Activated gamma-delta T cell treated with anti-CD3 and anti-CD28 coated beads, Interleukin-2, amount 50 U/mL, for 16 hours (primary cell): ENCODE data around the gene MPND.

ENCODE experiments used
- DNase-seq: peaks from one replicate; pipeline ENCODE4 v3.0.0-alpha.2; 2020; ENCODE audit warnings: low read depth

MPND gene

GRCh38 chr19:4343370-4344307, at the start of gene MPND:
Gene MPND (plus strand): TSS chr19:4343562. CDS start chr19:4343594, 32 bp downstream.
- peak; percentile 88 for DNase-seq

- no peak for DNase-seq
Observed at GRCh38 chr19:4294389-4294788, 49.0 kb upstream of the MPND start.

GRCh38 chr19:4295972-4296771, 47.2 kb upstream of the MPND start:
- no peak for DNase-seq

- no peak for DNase-seq
Observed at GRCh38 chr19:4297901-4298809, 45.2 kb upstream of the MPND start.

- DNase-seq, result no peak
Observed at GRCh38 chr19:4298810-4299550, 44.4 kb upstream of the MPND start.

- DNase-seq, result no peak
Observed at GRCh38 chr19:4300589-4300988, 42.8 kb upstream of the MPND start.

- DNase-seq, result no peak
Observed at GRCh38 chr19:4301590-4302242, 41.6 kb upstream of the MPND start.

GRCh38 chr19:4302243-4302640, 41.1 kb upstream of the MPND start, which contains the start of gene TMIGD2:
Gene TMIGD2 (minus strand): TSS chr19:4302389. CDS start chr19:4302385, 4 bp downstream.
- DNase-seq, result no peak

- DNase-seq, result no peak
Observed at GRCh38 chr19:4303819-4304537, 39.4 kb upstream of the MPND start.

- DNase-seq, result peak; percentile 39
Observed at GRCh38 chr19:4304538-4305256, 38.7 kb upstream of the MPND start, which contains the start of gene FSD1. Gene FSD1 (plus strand): TSS chr19:4304598. CDS start chr19:4304747, 149 bp downstream.

- no peak for DNase-seq
Observed at GRCh38 chr19:4305257-4305612, 38.1 kb upstream of the MPND start.

- no peak for DNase-seq
Observed at GRCh38 chr19:4305659-4306058, 37.7 kb upstream of the MPND start.

- no peak for DNase-seq
Observed at GRCh38 chr19:4310247-4311121, 32.9 kb upstream of the MPND start.

GRCh38 chr19:4313847-4314490, 29.4 kb upstream of the MPND start:
- DNase-seq, result no peak

- no peak for DNase-seq
Observed at GRCh38 chr19:4316956-4317355, 26.4 kb upstream of the MPND start.

GRCh38 chr19:4318460-4318859, 24.9 kb upstream of the MPND start:
- DNase-seq, result no peak

- no peak for DNase-seq
Observed at GRCh38 chr19:4319067-4319718, 24.2 kb upstream of the MPND start.
